ENCODE data around the gene TESK2.
"Not testable (repeated sequence)": the region's sequence is repeated elsewhere in the genome, so short reads cannot be mapped to it uniquely, and the experiment has no call there.

TESK2 gene

GRCh38 chr1:45477646-45478045 lies 13.3 kb downstream of the TESK2 start:
- no peak for DNase-seq (ENCODE audit: low read depth)
- TF ChIP-seq CTCF (conservative IDR thresholded peaks at IDR 0.05; ENCODE audit: low read length): no peak

GRCh38 chr1:45474194-45474593 lies 16.8 kb downstream of the TESK2 start:
- H3K4me3 ChIP-seq (ENCODE audit: low read length); DNase-seq (ENCODE audit: low read depth): not testable (repeated sequence)

More at GRCh38 chr1:45477646-45478045, 13.3 kb downstream of the TESK2 start:
- H3K4me3 ChIP-seq (ENCODE audit: low read length): no peak overlapping the region

- TF ChIP-seq CTCF (conservative IDR thresholded peaks at IDR 0.05; ENCODE audit: low read length): no peak
- no peak overlapping the region for H3K4me3 ChIP-seq (ENCODE audit: low read length)
- no peak for DNase-seq (ENCODE audit: low read depth)
Observed at GRCh38 chr1:45473302-45473701, 17.7 kb downstream of the TESK2 start.

- H3K4me3 ChIP-seq (ENCODE audit: low read length): no peak overlapping the region
- DNase-seq (ENCODE audit: low read depth): no peak
- TF ChIP-seq CTCF (conservative IDR thresholded peaks at IDR 0.05; ENCODE audit: low read length): no peak
Observed at GRCh38 chr1:45470306-45470798, 20.6 kb downstream of the TESK2 start.

GRCh38 chr1:45467353-45467752 lies 23.6 kb downstream of the TESK2 start:
- H3K4me3 ChIP-seq (ENCODE audit: low read length); DNase-seq (ENCODE audit: low read depth): not testable (repeated sequence)

GRCh38 chr1:45465277-45465676 lies 25.7 kb downstream of the TESK2 start:
- TF ChIP-seq CTCF (conservative IDR thresholded peaks at IDR 0.05; ENCODE audit: low read length): no peak
- H3K4me3 ChIP-seq (ENCODE audit: low read length): no peak overlapping the region
- DNase-seq (ENCODE audit: low read depth): no peak

- no peak overlapping the region for H3K4me3 ChIP-seq (ENCODE audit: low read length)
- TF ChIP-seq CTCF (conservative IDR thresholded peaks at IDR 0.05; ENCODE audit: low read length): no peak
- no peak for DNase-seq (ENCODE audit: low read depth)
Observed at GRCh38 chr1:45458894-45459293, 32.1 kb downstream of the TESK2 start.

- no peak for DNase-seq (ENCODE audit: low read depth)
- TF ChIP-seq CTCF (conservative IDR thresholded peaks at IDR 0.05; ENCODE audit: low read length): no peak
- no peak overlapping the region for H3K4me3 ChIP-seq (ENCODE audit: low read length)
Observed at GRCh38 chr1:45456531-45456930, 34.4 kb downstream of the TESK2 start.

Measured in AG10803 (cell line).